Measurements from ENCODE around the gene C6orf58.
"Not testable (repeated sequence)": the region's sequence is repeated elsewhere in the genome, so short reads cannot be mapped to it uniquely, and the experiment has no call there.

C6orf58 gene

DNA sequence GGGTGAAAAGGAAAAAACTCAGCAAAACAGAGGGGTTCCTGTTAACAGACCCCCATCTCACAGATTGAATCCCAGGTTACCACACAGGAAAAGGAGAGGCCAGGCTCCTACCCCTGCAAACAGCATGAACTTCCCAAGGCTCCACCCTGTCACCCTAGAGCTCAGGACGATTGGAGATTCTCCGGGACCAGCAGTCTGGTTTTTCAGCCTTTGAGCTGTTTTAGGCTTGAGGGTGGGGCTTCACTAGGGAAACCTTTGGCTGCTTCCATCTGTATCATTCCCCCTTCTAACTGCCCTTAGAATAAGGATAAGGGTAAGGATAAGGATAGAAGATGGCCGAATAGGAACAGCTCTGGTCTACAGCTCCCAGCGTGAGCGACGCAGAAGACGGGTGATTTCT, 16.0 kb downstream of the C6orf58 start:
- no peak for DNase-seq

DNA sequence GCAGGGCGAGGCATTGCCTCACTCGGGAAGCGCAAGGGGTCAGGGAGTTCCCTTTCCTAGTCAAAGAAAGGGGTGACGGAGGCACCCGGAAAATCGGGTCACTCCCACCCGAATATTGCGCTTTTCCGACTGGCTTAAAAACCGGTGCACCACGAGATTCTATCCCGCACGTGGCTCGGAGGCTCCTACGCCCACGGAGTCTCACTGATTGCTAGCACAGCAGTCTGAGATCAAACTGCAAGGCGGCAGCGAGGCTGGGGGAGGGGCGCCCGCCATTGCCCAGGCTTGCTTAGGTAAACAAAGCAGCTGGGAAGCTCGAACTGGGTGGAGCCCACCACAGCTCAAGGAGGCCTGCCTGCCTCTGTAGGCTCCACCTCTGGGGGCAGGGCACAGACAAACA, 16.5 kb downstream of the C6orf58 start:
- DNase-seq = not testable (repeated sequence)

DNA sequence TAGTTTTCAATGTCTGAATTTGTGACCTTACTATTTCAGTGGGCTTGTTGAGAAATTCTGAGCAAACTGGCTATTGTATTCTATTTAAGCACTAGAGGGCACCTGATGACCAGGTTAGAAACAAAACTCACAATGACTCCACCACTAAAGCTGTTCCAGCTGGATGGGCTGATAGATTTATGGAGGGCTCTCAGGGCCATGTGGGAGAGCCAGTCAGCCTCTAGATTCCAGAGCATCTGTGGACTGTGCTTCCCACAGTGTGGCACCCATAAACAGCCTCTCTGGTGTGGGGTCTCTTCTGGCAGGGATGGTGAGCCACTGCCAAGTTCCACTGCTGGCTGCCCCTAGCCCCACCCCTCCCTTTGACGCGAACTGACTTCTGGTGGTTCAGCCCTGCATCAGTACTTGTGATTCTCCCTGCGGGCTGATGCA, 29.2 kb downstream of the C6orf58 start:
- no peak for DNase-seq

DNA sequence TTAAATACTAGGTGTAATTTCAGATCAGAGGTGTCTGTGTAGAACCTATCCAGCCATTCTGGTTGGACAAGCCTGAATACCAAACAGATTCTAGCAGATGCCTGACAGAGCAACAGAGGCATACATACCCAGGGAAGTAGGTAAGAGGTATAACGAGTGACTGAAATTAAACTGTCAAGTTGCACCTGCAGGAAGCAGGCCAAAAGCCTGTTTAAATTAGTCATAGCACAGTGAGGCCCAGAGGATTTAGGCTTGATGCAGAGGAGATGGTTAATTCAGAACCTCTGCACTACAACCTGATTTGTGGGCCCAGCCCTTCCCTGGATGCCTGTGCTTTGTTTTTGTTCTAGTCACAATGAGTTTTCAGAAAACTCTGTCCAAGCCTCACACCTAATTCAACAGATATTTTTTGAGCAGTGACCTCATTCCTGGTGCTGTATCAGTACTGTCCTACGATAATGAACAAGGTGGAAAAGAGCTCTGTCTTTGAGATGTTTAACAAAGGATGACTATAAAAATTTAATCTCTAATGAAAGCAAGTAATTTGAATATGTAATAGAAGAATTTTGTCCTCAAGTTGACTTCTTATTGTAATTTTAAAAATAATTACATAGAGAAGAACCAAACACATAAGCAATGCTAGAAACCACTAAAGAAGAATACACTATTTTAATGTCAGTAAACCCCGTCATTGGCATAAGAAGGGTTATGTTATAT, 31.7 kb downstream of the C6orf58 start:
- DNase-seq = no peak

- no peak for DNase-seq
Measured at GRCh38 chr6:127618729-127619128, 41.8 kb downstream of the C6orf58 start.

- DNase-seq = no peak
Measured at GRCh38 chr6:127630800-127631199, 53.8 kb downstream of the C6orf58 start.

GRCh38 chr6:127634178-127634577, 57.2 kb downstream of the C6orf58 start:
- DNase-seq = no peak

DNA sequence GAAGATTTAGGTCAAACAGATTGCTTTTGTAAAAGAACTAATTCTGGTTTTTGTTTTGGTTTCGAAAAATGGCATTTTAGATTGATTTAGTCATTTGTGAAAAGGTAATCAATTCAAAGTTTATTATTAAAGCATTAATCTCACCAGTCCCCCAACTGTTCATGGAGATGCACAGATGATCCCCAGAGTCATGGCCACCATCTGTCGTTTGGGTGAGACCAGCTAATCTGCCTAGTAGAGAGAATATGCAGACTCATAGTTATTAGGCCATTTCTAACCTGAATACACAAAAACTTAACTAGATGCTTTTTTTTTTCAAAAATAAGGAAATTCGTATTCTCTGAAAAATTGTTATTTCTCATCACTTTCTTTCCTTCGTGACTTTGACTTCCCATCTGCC, 58.1 kb downstream of the C6orf58 start:
- DNase-seq = no peak

- no peak for DNase-seq
Measured at GRCh38 chr6:127637830-127638409, 60.9 kb downstream of the C6orf58 start.

Data from right hindlimb (tissue), 1 donor.